HTR-8/SVneo (cell line): ENCODE results near the gene YWHAB.
"Not testable (repeated sequence)": the region's sequence is repeated elsewhere in the genome, so short reads cannot be mapped to it uniquely, and the experiment has no call there.

ENCODE experiments used
- DNase-seq: peaks from one replicate; pipeline ENCODE4 v3.0.0; 2011; ENCODE audit warnings: low spot score, mixed read lengths; ENCODE audit not compliant: insufficient read length
- FAIRE-seq: peaks from 2 replicates; lab custom pipeline; 2011; peaks lifted over from hg19 to GRCh38; lab: Jason Lieb, UNC

The YWHAB gene

DNA sequence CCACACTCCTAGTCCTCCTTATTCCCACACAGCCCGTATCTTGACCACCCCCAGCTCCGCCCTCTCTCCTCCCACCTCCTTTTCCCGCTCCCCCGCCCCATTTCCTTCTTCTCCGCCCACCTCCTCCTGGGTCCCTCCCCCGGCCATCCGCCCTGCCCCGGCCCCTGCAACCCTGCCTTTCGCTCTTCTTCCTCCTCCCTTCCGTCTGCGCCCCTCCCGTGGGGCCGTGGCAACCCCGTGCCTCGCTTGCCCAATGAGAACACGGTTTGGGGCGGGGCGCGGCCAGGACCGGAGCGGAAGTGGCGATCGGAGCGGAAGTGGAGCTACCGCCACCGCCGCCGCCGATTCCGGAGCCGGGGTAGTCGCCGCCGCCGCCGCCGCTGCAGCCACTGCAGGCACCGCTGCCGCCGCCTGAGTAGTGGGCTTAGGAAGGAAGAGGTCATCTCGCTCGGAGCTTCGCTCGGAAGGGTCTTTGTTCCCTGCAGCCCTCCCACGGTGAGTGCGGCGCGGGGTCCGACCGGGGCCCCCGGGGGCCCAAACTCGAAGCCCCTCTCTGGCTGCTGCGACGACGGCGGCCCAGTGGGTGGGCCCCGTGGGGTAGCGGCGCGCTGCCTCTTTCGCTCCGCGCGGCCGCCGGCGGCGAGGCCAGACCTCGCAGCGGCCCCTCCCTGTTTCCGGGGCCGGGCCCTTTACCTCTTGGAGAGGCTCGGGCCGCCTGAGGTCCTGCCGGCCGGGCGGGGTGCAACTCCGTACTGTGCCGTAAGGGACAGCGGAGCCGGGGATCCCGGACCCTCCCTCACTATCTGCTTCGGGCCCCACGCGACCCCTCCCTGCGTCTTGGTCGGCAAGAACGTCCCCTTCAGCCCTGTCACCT is at the start of gene YWHAB:
YWHAB (plus strand) TSS at position 314 of the 874 bp plus-strand sequence. CDS start 15,829 bp downstream, outside the sequence.
- FAIRE-seq (peak; percentile 100), DNase-seq (peak; percentile 100)

DNA sequence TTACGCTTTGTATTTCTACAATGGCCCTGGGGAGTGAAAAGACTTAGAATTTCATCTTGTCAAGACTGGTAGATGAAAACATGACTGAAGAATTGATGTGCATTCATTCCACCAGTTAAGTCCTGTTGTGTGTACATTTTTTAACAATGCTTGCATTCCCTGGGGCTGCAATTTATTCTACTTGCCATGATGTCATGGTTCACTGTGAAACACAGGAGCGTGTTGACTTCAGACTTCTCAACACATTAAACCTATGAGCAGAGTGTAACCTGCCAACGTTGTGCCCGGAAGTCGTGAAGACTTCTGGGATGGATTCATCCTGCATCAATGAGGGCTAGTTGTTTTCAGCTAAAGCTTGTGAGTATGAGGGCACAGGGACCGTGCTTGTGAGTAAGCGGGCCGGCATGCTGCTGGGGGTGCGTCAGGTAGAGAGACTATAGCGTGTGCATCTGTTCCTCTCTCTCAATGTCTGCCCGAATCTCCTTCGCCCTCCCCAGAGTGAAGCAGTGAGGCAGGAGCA is 48.8 kb upstream of the YWHAB start:
- no peak for DNase-seq

DNA sequence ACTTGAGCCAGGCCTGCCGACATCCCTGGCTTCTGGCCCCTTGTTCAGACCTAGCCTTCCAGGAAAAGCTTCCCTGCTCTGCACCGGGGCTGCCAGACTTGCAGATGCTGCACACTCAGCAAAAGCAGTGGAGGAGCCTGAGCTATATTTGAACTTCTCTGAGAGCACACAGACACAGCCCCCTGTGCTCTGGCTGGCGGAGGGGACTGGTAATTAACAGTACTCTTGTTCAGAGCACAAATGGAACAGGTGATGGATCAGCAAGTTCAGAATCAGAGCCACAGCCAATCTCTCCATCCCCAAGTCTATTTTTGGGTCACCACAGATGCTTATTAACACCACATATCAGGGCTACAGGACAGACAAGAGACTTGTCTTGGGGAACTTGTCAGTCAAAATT is 47.6 kb upstream of the YWHAB start:
- FAIRE-seq (no peak), DNase-seq (no peak)

More for the DNA sequence above, 48.8 kb upstream of the YWHAB start:
- peak; percentile 69 for FAIRE-seq

DNA sequence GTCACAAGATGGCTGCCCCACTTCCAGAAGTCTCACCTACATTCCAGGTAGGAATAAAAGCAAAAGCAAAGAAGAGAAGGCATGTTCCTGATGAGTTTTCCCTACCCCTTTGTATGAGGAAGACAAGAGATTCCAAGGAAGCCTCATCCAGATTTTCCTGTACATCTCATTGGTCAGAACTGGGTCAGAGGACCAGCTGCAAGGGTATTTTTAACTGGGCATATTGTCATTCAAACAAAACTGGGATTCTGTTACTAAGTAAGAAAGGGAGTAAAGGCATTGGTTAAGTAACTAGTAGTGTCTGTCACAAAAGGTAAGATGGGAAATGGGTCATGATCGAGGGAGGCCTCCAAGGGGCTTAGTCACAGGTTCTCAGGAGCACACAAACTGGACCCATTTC is 47.0 kb upstream of the YWHAB start:
- FAIRE-seq (no peak), DNase-seq (no peak)

DNA sequence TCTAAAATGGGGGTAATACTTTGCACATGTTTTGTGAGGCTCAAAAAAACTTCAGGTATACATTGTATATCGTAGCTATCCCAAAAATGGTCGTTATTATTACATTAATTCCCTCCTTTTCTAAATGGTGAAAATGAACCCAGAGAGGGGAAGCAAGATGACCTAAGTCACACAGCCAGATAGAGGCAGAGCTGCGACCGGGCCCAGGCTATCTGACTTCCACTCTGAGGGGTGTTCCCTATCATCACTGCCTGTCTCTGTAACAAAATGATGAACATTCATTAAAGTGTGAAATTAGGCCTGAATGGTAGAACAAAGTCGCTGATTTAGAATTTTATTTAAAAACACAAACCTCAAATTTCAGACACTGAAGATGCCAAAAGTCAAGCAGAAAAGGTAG is 46.0 kb upstream of the YWHAB start:
- FAIRE-seq (peak; percentile 68), DNase-seq (no peak)

DNA sequence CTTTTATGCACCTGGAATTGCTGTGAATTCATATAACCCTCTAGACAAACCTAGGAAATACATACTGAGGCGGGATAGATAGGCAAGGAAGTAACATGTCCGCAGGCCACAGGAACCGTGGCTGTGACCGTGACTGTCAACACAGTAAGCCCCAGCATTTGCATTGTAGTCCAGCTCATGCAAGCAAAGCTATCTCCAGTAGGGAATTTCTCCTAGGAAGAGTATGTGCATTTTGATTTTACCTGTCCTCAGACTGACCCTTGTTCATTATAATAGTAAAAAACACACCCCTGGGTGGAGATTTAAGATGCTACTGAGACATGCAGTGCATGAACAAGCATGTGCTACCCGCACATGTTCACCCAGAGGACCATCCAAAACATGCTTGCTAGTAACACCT is 44.7 kb upstream of the YWHAB start:
- FAIRE-seq = peak; percentile 51
- no peak for DNase-seq

DNA sequence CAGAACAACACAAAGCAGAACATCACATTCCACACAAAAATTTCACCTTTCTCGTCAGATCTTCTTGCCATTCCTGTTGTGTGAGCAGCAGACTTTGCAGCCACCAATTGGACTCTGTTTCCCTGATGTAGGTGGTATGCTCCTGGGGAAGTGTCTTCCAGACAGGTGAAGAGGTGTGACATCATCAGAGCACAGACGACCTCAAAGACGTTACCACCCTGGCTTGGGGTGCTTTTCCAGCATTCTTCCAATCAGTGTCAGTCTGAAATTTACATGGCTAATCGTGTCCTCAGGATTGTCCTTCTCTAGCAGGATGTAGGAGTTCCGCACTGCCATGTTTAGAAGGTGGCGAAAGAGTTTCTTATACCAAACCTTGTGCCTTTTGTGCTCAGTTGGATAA is 43.5 kb upstream of the YWHAB start:
- DNase-seq = no peak
- FAIRE-seq = peak; percentile 83

DNA sequence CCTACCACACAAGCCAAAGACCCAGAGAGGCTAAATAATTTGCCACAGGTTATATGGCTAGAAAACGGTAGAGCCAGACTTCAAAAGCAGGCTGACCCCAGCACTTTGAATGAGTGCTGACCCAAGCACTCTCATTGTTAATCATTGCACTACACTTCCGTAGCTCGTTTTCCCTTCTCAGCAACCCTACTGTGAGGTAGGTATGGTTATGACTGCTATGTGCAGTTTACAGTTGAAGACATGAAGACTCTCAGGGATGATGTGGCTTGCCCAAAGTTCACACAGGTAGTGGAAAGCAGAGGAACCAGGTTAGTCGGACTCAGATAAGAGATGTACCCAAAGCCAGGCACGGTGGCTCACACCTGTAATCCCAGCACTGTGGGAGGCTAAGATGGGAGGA is 41.6 kb upstream of the YWHAB start:
- FAIRE-seq (no peak), DNase-seq (no peak)

DNA sequence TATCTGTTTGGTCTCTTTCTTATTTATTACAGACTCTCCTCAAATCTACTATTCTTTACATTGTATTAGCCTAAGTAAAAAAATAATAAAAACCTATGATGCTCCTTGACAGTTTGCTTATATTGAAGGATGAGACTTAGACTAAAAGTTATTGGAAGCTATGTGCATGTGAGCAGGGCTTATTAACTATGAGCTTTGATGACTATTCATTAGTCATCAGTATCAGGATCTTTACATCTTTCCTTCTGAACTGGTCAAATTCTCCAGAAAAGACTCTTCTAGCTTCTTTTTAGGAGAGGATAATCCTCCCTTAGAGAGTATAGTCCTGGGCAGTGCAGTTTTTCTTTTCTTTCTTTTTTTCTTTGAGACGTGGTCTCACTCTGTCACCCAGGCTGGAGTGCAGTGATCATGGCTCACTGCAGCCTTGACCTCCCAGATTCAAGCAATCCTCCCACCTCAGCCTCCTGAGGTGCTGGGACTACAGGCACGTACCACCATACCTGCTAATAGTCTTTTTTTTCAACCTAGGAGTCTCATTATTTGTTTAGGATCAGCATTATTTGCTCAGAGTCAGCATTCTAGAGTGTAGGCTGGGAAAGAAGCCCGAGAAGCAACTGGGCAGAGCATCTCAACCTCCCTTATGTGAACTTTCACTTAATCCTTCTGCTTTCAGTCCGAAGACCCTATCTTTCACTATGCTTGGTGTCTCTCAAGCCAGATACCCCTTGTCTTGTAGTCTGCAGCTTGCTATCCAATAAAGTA is 37.1 kb upstream of the YWHAB start:
- DNase-seq = no peak
- no peak for FAIRE-seq

DNA sequence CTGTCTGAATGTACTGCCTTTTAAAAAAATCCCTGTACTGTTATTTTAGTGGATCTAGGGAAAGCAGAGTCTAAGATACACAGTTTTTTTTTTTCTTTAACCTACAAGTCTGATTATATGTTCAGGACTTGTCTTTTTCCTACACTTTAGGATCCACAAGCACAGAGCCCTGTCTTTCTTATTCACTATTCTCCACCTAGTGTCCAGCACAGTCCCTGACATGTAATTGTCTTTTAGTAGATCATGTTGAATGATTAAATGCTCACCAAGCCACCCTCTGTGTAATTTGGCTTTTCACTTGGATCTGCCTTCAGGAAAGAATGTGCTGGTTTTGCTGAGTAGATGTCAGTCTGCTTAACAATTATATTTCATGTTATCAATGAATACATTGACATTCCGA is 35.8 kb upstream of the YWHAB start:
- DNase-seq (no peak), FAIRE-seq (peak; percentile 94)

DNA sequence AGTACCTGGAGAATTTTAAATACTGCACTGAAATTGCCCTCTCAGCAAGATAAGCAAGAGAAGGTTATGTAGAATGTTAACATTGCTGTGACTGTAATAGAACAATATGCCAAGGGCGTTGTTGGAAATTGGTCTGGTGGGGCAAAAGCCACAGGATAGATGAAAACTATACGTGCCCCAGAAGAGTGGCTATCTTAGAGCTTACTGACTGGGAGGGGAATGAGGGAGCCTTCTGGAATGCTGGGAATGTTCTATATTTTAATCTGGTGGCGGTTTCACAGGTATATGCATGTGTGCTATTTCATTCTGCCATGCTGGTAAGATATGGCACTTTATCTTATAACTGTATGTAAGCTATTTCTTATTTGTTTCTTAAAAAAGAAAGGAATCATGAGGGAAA is 35.2 kb upstream of the YWHAB start:
- FAIRE-seq = no peak

DNA sequence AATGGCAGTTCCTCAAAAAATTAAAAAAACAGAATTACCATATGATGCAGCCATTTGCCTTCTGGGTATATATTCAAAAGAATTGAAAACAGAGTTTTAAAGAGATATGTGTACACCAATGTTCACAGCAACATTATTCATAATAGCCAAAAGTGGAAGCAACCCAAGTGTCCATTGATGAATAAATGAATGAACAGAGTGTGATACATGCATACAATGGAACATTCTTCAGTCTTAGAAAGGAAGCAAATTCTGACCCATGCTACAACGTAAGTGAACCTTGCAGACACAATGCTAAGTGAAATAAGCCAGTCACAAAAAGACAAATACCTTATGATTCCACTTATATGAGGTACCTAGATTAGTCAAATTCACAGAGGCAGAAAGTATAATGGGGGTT is 34.7 kb upstream of the YWHAB start:
- DNase-seq (no peak), FAIRE-seq (peak; percentile 90)

More for the DNA sequence above, 35.2 kb upstream of the YWHAB start:
- DNase-seq = no peak

DNA sequence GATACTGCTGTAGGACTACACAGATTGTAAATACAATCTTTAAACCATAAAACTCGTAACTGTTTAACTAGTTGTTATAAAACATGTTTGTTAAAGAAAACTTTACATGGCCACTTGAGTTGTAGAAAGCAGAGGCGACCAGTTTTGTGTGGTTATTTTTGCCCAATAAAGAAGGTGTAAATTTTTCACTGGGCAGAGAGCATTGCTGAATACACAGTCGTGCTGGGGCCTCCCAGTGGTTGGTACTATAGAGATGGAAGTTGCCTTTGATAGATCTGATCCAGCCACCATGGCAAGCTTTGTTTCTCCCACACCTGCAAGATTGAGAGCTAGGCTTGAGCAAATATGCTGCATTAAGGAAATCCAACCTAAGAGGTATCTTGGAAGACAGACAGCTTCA is 34.0 kb upstream of the YWHAB start:
- DNase-seq (no peak), FAIRE-seq (peak; percentile 80)

DNA sequence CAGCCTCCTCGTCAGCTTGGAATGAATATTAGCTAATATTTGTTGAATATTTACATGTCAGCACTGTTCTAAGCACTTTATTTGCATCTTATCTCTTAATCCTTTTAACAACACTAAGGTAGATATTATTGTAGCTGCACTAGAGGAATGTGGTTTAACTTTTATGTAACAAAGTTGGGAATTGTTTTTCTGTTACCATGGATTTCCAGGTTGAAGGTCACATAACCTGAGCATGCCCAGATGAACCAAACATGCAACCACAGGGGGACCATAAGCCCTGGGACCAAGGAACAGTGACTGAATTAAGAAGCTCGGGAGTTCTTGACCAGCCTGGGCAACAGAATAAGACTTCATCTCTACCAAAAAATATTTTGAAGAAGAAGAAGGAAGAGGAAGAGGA is 29.1 kb upstream of the YWHAB start:
- no peak for FAIRE-seq
- no peak for DNase-seq

DNA sequence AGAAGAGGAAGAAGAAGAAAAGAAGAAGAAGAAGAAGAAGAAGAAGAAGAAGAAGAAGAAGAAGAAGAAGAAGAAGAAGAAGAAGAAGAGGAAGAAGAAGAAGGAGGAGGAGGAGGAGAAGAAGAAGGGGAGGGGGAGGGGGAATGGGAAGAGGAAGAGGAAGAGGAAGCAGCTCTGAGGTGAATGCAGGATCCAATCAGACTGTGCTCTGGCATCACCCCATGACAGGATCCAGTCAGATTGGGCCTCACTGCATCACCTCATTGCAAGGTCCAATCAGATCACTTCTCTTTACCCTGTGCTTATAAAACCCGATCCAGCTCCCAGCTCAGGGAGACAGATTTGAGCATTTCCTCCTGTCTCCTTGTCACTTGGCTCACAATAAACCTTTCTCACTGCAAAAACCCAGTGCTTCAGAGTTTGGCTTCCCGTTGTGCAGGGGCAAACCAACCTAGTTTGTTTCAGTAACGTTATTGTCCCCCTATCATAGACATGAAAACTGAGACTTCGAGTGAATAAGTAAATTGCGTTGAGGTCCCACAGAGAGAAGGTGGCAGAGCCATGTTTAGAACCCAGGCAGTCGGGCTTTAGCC is 28.6 kb upstream of the YWHAB start:
- FAIRE-seq (peak; percentile 82), DNase-seq (no peak)

DNA sequence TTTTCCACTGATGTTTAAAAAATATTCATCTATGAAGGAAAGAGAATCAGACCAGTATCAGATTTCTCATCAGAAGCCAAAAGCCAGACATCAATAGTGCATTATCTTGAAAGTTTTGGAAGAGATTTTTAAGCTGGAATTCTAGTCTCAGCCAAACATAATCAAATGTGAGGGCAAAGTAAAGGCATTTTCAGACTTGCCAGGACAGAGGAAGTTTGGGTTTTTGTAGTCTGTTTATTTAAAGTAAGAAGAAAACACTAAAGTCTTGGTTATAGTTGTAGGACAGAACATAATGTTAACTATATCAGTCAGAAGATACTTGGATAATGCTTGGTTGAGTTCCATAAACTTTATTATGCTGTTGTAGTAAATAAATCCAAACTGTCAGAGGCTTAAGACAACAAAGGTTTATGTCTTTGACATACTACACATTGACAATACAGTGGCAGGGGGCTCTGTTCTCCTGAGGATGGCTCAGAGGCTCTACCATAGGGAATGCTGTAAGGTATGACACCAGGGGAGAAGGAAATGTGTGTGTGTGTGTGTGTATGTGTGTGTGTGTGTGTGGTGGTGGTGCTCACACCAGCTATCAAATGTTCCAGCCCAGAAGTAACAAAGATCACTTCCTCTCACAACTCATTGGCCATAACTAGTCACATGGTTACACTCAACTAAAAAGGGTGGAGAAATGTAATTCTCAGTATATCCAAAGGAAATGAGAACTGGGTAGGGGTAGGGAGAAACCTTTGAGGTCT is 26.7 kb upstream of the YWHAB start:
- DNase-seq = no peak
- peak; percentile 95 for FAIRE-seq

DNA sequence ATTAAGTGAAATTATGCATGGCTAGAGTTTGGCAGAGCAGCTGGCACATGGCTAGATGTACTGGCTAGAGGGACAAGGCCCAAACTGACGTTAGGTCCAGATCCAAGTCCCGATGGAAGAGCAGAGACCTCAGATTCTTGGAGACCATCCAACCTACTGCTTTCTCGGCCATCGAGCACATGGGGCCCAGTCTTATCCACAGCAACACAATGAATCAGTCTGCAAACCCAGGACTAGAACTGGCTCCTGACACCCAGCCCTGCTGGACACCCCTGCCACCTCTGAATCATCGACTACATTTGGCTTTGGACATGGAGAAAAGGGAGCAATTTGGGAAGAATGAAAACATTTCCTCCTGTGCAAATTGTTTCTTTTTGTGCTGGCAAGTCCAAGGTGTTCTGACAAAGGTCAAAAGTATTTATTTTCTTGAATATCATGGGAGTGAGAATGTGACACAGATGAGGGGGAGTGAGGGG is 23.9 kb upstream of the YWHAB start:
- peak; percentile 63 for DNase-seq
- FAIRE-seq = peak; percentile 76

DNA sequence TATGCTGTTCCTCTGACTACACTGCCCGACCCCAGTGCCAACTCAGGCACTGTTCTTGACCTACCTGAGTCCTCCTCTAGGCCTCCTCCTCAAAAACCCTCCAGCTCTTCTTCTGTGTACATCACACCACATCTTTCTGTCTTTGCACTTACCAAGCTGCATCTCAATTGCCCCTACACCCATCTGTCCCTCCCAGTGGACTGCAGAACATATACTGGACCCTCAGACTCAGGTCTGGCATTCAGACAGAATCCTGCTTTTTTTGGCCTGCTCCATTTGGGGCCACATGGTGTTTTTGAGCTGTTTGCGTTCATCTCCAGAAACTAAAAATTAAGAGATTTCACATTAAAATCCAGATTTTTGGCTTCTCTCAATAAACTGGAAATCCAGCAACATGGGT is 23.2 kb upstream of the YWHAB start:
- DNase-seq = no peak
- peak; percentile 72 for FAIRE-seq

DNA sequence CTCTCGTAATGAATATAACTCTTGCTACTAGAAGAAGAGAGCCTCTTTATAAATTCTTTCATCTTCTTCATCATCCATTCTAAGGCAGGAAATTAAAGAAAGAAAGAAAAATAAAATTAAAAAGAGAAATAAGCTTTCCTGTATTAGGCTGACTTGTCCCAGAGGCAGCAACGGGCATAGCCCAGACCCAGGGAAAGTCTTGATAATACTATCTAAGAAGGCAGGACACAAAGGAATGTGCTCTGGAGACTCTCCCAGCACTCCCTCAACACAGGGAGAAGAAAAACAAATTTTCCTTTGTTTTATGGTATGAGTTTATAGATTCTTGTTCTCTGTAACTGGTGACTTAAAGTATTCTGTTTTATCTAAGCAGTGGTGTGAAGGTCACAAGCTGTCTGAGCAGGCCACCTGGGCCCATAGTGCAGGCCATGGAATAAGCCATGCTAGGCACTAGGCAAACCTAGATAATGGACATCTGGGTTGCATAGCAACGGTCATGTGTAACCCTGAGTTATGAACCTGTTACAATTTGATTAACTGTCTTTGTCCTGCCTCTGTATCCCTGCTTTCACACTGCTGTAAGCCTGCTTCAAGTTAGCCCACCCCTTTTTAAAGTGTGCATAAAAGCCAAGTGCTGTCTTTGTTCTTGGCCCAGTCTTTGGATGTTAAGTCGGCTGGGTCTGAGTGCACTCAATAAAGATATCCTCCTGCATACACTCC is 22.0 kb upstream of the YWHAB start:
- not testable (repeated sequence) for FAIRE-seq, DNase-seq
